IPS DF 6.9 (cell line): ENCODE measurements around the gene ISYNA1.

ENCODE experiments used
- DNase-seq: peaks from one replicate; pipeline ENCODE4 v3.0.0-alpha.2; 2013; ENCODE audit warnings: low read depth, low spot score
- H3K27ac ChIP-seq: one replicate; pipeline ENCODE4 v1.5.1; 2013; ENCODE audit warnings: low read length, control low read depth
- H3K27me3 ChIP-seq: 2 replicates; pipeline ENCODE4 v1.6.1; 2013; ENCODE audit warnings: mild to moderate bottlenecking, low read length; ENCODE audit not compliant: control insufficient read depth, insufficient read depth
- H3K36me3 ChIP-seq: 2 replicates; pipeline ENCODE4 v1.6.1; 2013; ENCODE audit warnings: low read length; ENCODE audit not compliant: control insufficient read depth, insufficient read depth
- H3K4me1 ChIP-seq: 2 replicates; pipeline ENCODE4 v1.6.1; 2013; ENCODE audit warnings: low read length; ENCODE audit not compliant: control insufficient read depth, insufficient read depth
- H3K4me3 ChIP-seq: 2 replicates; pipeline ENCODE4 v1.5.1; 2013; ENCODE audit warnings: mild to moderate bottlenecking, low read length
- H3K9me3 ChIP-seq: 2 replicates; pipeline ENCODE4 v1.6.1; 2013; ENCODE audit warnings: low read length, inconsistent platforms; ENCODE audit not compliant: control insufficient read depth, insufficient read depth
- WGBS: extraction: QIAGEN DNeasy Blood & Tissue Kit; methylation state at CpG from one replicate; pipeline ENCODE4 v1.1.7; 2013; ENCODE audit warnings: mixed read lengths, missing lambda C conversion rate; ENCODE audit not compliant: insufficient read length, insufficient coverage; 5-methylcytosine and 5-hydroxymethylcytosine counted together

ISYNA1 gene

DNA sequence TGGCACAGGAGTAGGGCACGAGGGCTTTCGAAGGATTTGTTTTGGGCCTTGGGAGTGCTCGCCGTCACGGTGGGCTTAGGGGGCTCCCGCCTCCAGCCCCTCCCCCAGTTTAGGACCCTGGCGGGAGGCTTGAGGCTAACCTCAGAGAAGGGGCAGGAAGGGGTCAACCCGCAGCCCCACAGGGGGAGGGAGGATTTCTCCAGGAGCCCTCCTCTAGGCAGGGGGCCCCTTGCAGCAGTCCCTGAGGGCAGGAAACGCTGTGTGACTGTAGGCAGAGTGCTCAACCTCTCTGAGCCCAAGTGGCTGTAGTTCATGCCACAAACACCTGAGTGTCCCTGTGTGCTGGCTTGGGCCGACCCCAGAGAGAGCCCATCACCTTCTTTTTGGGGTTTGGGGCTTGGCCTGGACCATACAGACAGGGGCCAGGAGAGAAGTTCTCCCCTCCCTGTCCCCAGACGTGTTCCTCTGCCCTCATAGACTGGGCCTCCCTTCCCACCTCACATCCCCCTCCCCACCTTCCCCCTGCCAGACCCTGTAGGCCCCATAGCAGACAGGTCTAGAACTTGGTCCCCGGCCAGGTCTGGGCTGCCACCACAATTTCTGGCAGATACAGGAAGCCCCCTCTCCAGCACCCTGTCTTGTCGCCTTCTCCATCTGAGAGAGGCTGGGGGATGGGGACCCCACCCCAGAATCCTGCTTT is 8.1 kb downstream of the ISYNA1 start:
- H3K27ac ChIP-seq, result no peak overlapping the region
- H3K27me3 ChIP-seq, result no peaks in the 10 kb centered on the region
- H3K4me3 ChIP-seq, result no peak overlapping the region; the same call in 1 of the 2 replicates
- no peaks in the 10 kb centered on the region for H3K9me3 ChIP-seq
- no CpG with 5 or more reads among the region's 13 CpGs for WGBS
- no peaks in the 10 kb centered on the region; the same call in 1 of the 2 replicates for H3K36me3 ChIP-seq
- no peak for DNase-seq
- peaks cover 12% of the 10 kb centered on the region for H3K4me1 ChIP-seq

DNA sequence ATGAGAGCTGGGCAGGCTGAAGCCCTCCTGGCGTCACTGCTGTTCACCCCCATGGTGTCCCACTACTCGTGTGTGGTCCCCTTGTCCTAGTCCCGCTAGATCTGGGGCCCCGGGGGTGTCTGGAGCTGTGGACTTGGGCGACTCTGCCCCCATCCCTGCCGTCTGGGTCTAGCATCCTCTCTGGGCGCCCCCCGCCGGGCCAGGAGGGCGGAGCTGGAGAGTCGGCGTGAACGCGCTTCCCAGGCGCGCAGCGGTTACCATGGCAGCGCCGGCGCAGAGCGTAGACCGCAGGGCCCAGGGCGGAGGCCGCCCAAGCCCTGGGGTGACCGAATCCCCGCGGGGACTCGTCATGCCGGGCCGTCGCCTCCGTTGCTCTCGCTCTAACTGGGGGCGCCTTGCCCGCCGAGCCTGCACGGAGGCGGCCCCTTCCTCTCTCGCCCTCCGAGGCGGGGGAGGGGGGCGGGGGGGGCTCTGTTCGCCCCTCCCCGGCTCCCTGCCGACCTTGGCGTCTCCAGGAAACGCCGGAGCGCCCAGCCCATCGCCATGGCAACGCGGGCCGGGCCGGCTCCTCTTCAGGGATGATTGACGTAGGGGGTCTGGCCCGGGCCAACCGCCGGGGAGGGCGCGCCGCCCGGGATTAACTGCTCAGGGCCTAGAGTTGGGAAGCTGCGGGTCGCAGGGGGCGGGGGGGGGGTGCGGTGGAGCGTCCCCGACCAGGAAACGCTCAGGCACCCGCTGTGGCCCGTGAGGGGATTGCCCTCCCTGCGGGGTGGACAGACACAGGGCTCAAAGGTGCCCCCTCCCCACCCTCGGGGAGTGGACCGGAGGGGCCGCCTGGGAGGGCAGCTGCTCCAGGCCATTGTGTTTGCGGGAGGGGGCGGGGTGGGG is 8.9 kb downstream of the ISYNA1 start:
- peaks cover 14% of the 10 kb centered on the region for H3K4me1 ChIP-seq
- H3K27me3 ChIP-seq, result no peaks in the 10 kb centered on the region
- H3K36me3 ChIP-seq, result no peaks in the 10 kb centered on the region; the same call in 1 of the 2 replicates
- no peaks in the 10 kb centered on the region for H3K9me3 ChIP-seq
- H3K27ac ChIP-seq, result no peak overlapping the region
- no peak for DNase-seq
- no CpG with 5 or more reads among the region's 77 CpGs for WGBS
- H3K4me3 ChIP-seq, result peak overlapping the region; percentile 59; the same call in 1 of the 2 replicates

DNA sequence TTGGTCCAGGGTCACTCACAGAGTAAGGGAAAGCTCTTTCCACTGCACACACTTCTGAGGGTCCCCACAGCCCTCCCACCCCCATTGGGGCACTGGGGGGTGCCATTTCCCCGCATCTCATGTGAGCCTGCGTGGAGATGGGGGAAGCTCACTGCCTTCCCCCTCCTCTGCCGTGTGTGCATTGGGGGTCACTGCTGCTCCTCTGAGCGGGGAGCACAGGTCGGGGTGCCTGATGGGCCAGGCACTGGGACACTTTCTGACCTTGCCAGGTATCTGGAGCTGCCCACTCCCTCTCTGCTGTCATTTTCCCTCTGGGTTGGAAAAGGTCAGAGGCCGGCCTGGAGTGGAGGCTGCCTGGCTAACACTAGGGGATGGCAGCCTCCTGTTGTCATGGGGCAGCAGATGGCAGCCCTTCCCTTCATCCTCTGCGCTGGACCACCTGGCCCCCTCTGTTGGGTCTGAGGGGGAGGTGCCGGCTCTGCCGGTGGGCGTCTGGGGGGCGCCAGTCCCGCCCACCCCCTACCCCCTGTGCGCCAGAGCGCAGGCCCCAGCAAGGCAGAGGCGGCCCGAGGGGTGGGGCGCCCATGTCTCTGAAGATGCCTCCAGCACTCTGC is 9.7 kb downstream of the ISYNA1 start:
- no peak for DNase-seq
- no peaks in the 10 kb centered on the region for H3K27me3 ChIP-seq
- no peaks in the 10 kb centered on the region for H3K9me3 ChIP-seq
- H3K4me1 ChIP-seq, result peaks cover 14% of the 10 kb centered on the region
- H3K4me3 ChIP-seq, result no peak overlapping the region; the same call in 1 of the 2 replicates
- no peaks in the 10 kb centered on the region; the same call in 1 of the 2 replicates for H3K36me3 ChIP-seq
- no CpG with 5 or more reads among the region's 17 CpGs for WGBS
- H3K27ac ChIP-seq, result no peak overlapping the region

DNA sequence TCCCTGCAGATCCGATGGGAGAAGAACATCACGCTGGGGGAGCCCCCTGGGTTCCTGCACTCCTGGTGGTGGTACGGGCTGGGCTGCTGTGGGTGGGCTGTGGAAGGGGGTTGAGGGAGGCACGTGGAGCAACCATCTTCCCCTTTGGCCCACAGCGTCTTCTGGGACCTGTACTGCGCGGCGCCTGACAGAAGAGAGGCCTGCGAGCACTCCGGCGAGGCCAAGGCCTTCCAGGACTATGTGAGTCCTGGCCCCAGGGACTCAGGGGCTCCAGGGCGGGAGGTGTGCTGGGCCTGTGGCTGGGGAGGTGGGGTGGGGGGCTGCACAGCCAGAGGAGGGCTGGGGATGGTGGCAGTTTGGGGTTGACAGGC is 10.2 kb downstream of the ISYNA1 start:
- WGBS, result no CpG with 5 or more reads among the region's 12 CpGs
- no peaks in the 10 kb centered on the region for H3K27me3 ChIP-seq
- no peak overlapping the region for H3K27ac ChIP-seq
- H3K4me1 ChIP-seq, result peaks cover 12% of the 10 kb centered on the region
- H3K36me3 ChIP-seq, result no peaks in the 10 kb centered on the region; the same call in 1 of the 2 replicates
- no peak for DNase-seq
- H3K4me3 ChIP-seq, result no peak overlapping the region
- no peaks in the 10 kb centered on the region for H3K9me3 ChIP-seq

DNA sequence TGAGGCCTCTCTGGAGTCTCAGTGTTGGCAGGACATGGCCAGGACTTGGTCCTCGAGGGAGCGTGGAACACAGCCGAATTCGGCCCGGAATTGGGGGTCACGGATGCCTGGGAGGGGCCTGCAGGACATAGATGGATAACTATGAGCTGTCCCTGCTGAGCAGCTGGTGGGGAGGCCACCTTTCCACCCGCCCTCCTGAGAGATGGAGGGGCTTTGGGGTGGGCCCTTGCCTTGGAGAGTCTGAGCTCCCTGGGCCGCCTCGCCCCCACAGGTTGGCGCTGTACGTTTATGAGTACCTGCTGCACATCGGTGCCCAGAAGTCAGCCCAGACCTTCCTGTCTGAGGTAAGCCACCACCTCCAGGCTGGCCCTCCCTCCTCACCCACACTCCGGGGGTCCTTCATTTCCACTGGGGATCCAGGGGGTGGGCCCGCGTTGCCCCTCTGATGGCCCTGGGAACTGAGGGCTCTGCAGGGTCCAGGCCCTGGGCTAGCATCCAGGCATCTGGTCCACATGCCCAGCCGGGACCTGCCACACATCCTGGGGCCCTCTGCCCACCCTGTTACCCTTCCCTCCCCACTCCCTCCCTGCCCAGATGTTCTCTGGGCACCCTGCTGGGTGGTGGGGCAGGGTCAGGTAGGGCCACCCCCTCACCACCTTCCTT is 10.7 kb downstream of the ISYNA1 start:
- H3K4me3 ChIP-seq, result no peak overlapping the region
- H3K4me1 ChIP-seq, result peaks cover 11% of the 10 kb centered on the region
- no peak for DNase-seq
- H3K36me3 ChIP-seq, result no peaks in the 10 kb centered on the region; the same call in 1 of the 2 replicates
- no peaks in the 10 kb centered on the region for H3K9me3 ChIP-seq
- no peaks in the 10 kb centered on the region for H3K27me3 ChIP-seq
- no CpG with 5 or more reads among the region's 16 CpGs for WGBS
- H3K27ac ChIP-seq, result no peak overlapping the region

DNA sequence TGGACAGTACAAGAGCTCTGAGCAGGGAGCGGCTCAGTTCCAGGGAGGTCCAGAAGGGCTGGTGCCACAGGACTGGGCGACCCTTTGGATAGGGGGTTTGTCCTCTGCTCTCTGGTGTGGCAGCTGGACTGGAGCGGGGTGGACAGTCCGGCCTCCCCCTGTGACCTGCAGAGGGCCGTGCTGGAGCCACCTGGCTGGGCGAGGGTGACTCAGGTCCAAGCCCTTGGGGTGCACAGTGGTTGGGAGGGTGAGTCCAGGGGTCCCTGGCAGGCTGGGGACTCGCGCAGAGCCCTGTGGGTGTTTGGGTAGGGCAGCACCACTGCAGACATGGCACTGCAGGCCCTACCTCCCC is 11.5 kb downstream of the ISYNA1 start:
- no peak overlapping the region for H3K27ac ChIP-seq
- no peak overlapping the region for H3K4me3 ChIP-seq
- H3K4me1 ChIP-seq, result peaks cover 9% of the 10 kb centered on the region
- no peak for DNase-seq
- H3K9me3 ChIP-seq, result no peaks in the 10 kb centered on the region
- no CpG with 5 or more reads among the region's 8 CpGs for WGBS
- H3K27me3 ChIP-seq, result no peaks in the 10 kb centered on the region
- H3K36me3 ChIP-seq, result no peaks in the 10 kb centered on the region; the same call in 1 of the 2 replicates

DNA sequence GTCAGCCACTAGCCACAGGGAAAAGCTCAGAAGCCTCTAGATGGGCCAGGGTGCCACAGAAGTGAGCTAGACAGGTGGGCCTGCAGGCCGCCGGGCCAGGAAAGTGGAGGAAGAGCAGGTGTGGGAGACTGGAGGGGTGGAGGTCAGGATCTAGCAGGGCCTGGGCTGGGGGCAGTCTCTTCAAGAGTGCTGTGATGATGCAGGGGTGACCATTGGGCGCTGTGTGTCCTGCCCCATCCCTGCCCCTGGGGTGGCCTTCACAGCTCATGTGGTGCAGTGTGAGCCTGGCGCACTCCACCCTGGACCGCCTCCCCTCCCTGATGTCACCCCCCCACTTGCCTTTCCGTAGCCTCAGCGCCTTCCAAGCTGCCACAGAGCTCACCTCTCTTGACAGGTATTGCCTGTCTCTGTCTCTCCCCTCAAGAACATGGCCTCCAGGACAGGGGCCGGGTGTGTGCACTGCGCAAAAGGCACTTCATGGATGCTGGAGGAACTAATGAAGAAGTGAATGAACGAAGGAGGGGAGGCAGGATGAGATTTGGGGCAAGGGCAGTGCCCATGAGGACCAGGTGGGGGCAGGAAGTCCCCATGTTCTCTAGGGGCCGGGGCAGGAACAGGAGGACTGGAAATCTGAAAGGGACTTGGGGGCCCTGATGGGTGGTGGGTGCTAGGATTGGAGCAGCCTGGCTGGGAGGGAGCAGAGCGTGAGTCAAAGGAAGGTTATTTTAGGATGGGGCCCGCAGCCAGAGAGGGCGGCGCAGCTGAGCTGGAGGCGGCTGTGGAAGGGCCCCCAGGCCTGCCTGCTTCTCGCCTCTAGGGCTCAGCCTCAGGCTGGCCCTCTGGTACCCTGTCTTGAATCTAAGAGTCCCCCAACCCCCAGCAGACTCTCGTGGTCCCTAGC is 12.2 kb downstream of the ISYNA1 start:
- DNase-seq, result no peak
- Histone ChIP-seq H3K36me3 (no peaks in the 10 kb centered on the region; the same call in 1 of the 2 replicates), H3K27ac (no peak overlapping the region), H3K4me3 (no peak overlapping the region), H3K27me3 (no peaks in the 10 kb centered on the region), H3K9me3 (no peaks in the 10 kb centered on the region), H3K4me1 (peaks cover 6% of the 10 kb centered on the region)
- no CpG with 5 or more reads among the region's 18 CpGs for WGBS

DNA sequence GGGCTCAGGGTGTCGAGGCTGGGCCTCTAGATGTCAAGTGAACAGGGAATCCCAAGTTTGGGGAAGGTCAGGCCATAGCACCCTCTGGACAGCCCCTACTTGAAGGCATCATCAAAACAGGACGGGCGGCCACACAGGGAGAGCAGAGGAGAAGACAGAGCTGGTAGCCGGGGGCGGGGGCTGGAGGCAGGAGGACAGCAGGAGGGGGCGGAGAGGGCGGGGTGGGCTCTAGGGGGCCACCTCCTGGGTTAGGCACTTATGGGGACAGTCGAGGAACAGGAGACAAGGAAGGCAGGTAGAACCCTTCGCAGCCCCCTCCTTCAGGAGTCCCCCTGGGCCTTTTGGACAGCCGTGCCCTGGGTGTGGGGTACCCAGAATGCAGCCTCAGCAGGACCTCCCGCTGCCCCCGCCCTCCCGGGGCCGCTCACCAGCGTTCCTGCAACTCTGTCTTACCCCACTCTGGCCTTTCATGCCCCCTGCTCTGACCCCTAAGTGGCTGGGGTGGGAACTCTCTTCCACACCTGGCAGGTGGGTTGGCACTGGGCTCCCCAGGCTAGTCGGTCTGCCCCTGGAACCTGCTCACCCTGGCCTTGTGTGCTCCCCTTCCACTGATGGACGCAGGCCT is 12.9 kb downstream of the ISYNA1 start:
- Histone ChIP-seq H3K9me3 (no peaks in the 10 kb centered on the region), H3K4me1 (peaks cover 5% of the 10 kb centered on the region), H3K27ac (no peak overlapping the region), H3K36me3 (no peaks in the 10 kb centered on the region), H3K4me3 (no peak overlapping the region), H3K27me3 (no peaks in the 10 kb centered on the region)
- no peak for DNase-seq
- no CpG with 5 or more reads among the region's 17 CpGs for whole genome bisulfite sequencing

DNA sequence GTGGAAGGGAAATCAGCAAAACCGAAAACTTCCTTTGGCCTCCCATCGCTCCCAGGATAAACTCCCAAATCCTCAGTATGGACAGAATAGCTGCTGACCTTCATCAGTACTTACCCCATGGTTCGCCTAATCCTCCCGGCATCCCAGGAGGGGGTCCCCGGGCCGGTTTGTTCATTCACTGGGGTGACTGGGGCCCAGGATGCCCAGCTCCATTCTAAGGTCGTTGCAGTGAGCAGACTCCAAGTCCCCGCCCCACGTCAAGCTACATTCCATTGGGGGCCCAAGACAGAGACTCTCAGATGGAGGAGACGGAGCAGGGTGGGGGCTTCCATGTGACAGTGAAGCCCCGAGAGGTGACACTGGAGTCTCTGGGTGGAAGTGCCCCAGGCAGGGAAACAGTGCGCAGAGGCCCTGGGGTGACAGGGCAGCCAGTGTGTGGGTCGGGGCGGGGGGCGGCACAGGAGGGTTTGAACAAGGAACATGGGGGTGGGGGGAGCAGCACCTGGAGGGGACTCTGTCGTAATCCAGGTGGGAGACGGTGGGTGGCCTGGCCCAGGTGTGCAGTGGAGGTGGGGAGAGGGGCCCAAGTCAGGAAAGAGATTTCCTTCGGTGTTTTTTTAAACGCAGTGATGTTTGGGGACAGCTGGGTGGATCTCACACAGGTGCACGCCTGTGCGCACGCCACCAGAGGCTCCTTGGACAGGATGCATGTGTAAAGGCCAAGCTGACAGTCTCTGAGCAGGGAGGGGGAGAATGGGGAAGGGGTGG is 13.6 kb downstream of the ISYNA1 start:
- no peaks in the 10 kb centered on the region for H3K9me3 ChIP-seq
- no peaks in the 10 kb centered on the region for H3K36me3 ChIP-seq
- no peaks in the 10 kb centered on the region for H3K27me3 ChIP-seq
- H3K27ac ChIP-seq, result no peak overlapping the region
- peaks cover 2% of the 10 kb centered on the region for H3K4me1 ChIP-seq
- no CpG with 5 or more reads among the region's 22 CpGs for WGBS
- no peak for DNase-seq
- no peak overlapping the region for H3K4me3 ChIP-seq
